CD4-positive, alpha-beta T cell (primary cell): ENCODE results near the gene OCA2. TPM values are rescaled to one million over a fixed set of nuclear protein-coding genes. Genes with fewer than 3 reads are reported as not detected.

Source experiments
- ATAC-seq: fragments of 200-7000 bp; cut with Tn5 transposase; one replicate; pipeline ENCODE4 v1.10.0; 2022; ENCODE audit warnings: mild to moderate bottlenecking; ENCODE audit not compliant: poor library complexity
- CTCF ChIA-PET: fragments of 350-600 bp; sonication (Branson Sonifier 250); formaldehyde crosslinking; loops from one replicate; lab custom pipeline; 2021; ENCODE audit warnings: antibody characterized with exemption, inconsistent platforms; lab: Charles Lee
- POLR2A ChIA-PET: fragments of 350-600 bp; sonication (Branson Sonifier 250); formaldehyde crosslinking; loops from one replicate; lab custom pipeline; 2021; ENCODE audit warnings: antibody characterized with exemption, inconsistent platforms; lab: Charles Lee
- DNase-seq, 14 experiments: peaks; one replicate each; pipeline ENCODE4 v3.0.0-alpha.2; 2013 to 2020; ENCODE audit warnings: mixed read lengths in 2 of 14
- H3K27ac ChIP-seq, 2 donors: one replicate each; pipeline versions ENCODE4 v1.5.1 to v1.7.0; 2013; ENCODE audit warnings: low read length in 2 of 2, low read depth in 1 of 2, mild to moderate bottlenecking in 1 of 2
- H3K27me3 ChIP-seq, 2 experiments: 1 replicate in 1 of 2; 2 replicates in 1 of 2; pipeline versions ENCODE4 v1.6.1 to v1.7.0; 2013; ENCODE audit warnings: low read length in 2 of 2, control low read depth in 1 of 2, mild to moderate bottlenecking in 1 of 2, moderate library complexity in 1 of 2; ENCODE audit not compliant: insufficient read depth in 2 of 2, control insufficient read depth in 1 of 2
- H3K36me3 ChIP-seq: one replicate; pipeline ENCODE4 v1.6.1; 2013; ENCODE audit warnings: low read length, control low read depth; ENCODE audit not compliant: insufficient read depth
- H3K4me1 ChIP-seq: one replicate; pipeline ENCODE4 v1.6.1; 2013; ENCODE audit warnings: low read length, control low read depth; ENCODE audit not compliant: insufficient read depth
- H3K4me3 ChIP-seq: one replicate; pipeline ENCODE4 v1.5.1; 2013; ENCODE audit warnings: mild to moderate bottlenecking, low read length, moderate library complexity
- H3K9me3 ChIP-seq, 2 experiments: 1 replicate in 1 of 2; 2 replicates in 1 of 2; pipeline versions ENCODE4 v1.6.1 to v1.7.0; 2013; ENCODE audit warnings: low read length in 2 of 2, mild to moderate bottlenecking in 2 of 2, control low read depth in 1 of 2, moderate library complexity in 1 of 2; ENCODE audit not compliant: control insufficient read depth in 1 of 2, insufficient read depth in 1 of 2
- H3K27ac Mint-ChIP-seq: one replicate; pipeline ENCODE4 v1.8.0; 2020; ENCODE audit warnings: mixed read lengths
- H3K27me3 Mint-ChIP-seq: one replicate; pipeline ENCODE4 v1.8.0; 2021; ENCODE audit warnings: mixed read lengths
- H3K36me3 Mint-ChIP-seq: one replicate; pipeline ENCODE4 v1.8.0; 2021; ENCODE audit warnings: low read depth, mixed read lengths
- H3K4me1 Mint-ChIP-seq: one replicate; pipeline ENCODE4 v1.8.0; 2021; ENCODE audit warnings: low read depth, mixed read lengths
- H3K4me3 Mint-ChIP-seq: one replicate; pipeline ENCODE4 v1.8.0; 2020; ENCODE audit warnings: mild to moderate bottlenecking, mixed read lengths
- H3K9me3 Mint-ChIP-seq: one replicate; pipeline ENCODE4 v1.8.0; 2020; ENCODE audit warnings: mixed read lengths
- CTCF ChIP-seq: fragments of 200-600 bp; IDR thresholded peaks from one replicate; pipeline ENCODE4 v1.8.0; 2022; ENCODE audit warnings: antibody characterized with exemption, mild to moderate bottlenecking
- intact Hi-C, 2 experiments: fragments of 100-400 bp; cut with DNase I in 1 of 2; cut with micrococcal nuclease in 1 of 2; formaldehyde crosslinking; loops; one replicate each; pipeline versions ENCODE4 v1.15.1 to v1.9.0; 2023 to 2025; cut with DNase I, micrococcal nuclease
- total RNA-seq, 174 experiments: library from RNA in 2 of 174; stranded (reverse) in 2 of 174; gene quantifications; one replicate each; pipeline ENCODE4 v1.2.3 and lab custom pipeline; 2021 to 2026

The OCA2 gene
- total RNA-seq, 2 experiments from 2014 or later: not detected

- no peak for TF ChIP-seq CTCF
- H3K36me3 ChIP-seq: no peaks in the 10 kb centered on the region
These were observed 302.5 kb downstream of the OCA2 start for GRCh38 chr15:27796405-27797320.

GRCh38 chr15:27792756-27793264 is 306.3 kb downstream of the OCA2 start:
- peaks cover 0 to 18% of the 10 kb centered on the region in 2 experiments for H3K9me3 ChIP-seq
- no peaks in the 10 kb centered on the region for H3K36me3 ChIP-seq
- POLR2A ChIA-PET: no interaction called here
- CTCF ChIA-PET: no interaction called here
- Mint-ChIP-seq H3K27ac (no peak overlapping the region), H3K4me3 (no peak overlapping the region), H3K9me3 (no peaks in the 10 kb centered on the region), H3K4me1 (no peaks in the 10 kb centered on the region), H3K27me3 (no peaks in the 10 kb centered on the region), H3K36me3 (no peaks in the 10 kb centered on the region)
- DNase-seq (no peak), ATAC-seq (no peak)
- H3K4me3 ChIP-seq: no peak overlapping the region
- H3K27ac ChIP-seq: no peak overlapping the region
- H3K4me1 ChIP-seq: no peaks in the 10 kb centered on the region
- intact Hi-C loops: no loop called here
- no peaks in the 10 kb centered on the region for H3K27me3 ChIP-seq
- TF ChIP-seq CTCF: no peak

More at GRCh38 chr15:27796405-27797320, 302.5 kb downstream of the OCA2 start:
- no peaks in the 10 kb centered on the region for H3K27me3 ChIP-seq
- no peak overlapping the region for H3K4me3 ChIP-seq
- Mint-ChIP-seq H3K9me3 (no peaks in the 10 kb centered on the region), H3K27ac (no peak overlapping the region), H3K36me3 (no peaks in the 10 kb centered on the region), H3K4me1 (no peaks in the 10 kb centered on the region), H3K27me3 (no peaks in the 10 kb centered on the region), H3K4me3 (no peak overlapping the region)
- intact Hi-C loops: no loop called here
- H3K4me1 ChIP-seq: no peaks in the 10 kb centered on the region
- H3K9me3 ChIP-seq: peaks cover 0 to 18% of the 10 kb centered on the region in 2 experiments
- ChIA-PET POLR2A (no interaction called here), CTCF (no interaction called here)
- no peak overlapping the region for H3K27ac ChIP-seq
- ATAC-seq: no peak
- no peak for DNase-seq

- ATAC-seq (no peak), DNase-seq (no peak)
- no peak overlapping the region for H3K27ac ChIP-seq
- Mint-ChIP-seq H3K4me1 (no peaks in the 10 kb centered on the region), H3K4me3 (no peak overlapping the region), H3K27ac (no peak overlapping the region), H3K36me3 (no peaks in the 10 kb centered on the region), H3K9me3 (no peaks in the 10 kb centered on the region), H3K27me3 (no peaks in the 10 kb centered on the region)
- intact Hi-C loops: no loop called here
- CTCF ChIA-PET: no interaction called here
- POLR2A ChIA-PET: no interaction called here
- no peak for TF ChIP-seq CTCF
- no peak overlapping the region for H3K4me3 ChIP-seq
- H3K4me1 ChIP-seq: no peaks in the 10 kb centered on the region
- H3K36me3 ChIP-seq: no peaks in the 10 kb centered on the region
- no peaks in the 10 kb centered on the region for H3K27me3 ChIP-seq
- H3K9me3 ChIP-seq: peaks cover 0 to 12% of the 10 kb centered on the region in 2 experiments
These were observed 308.8 kb downstream of the OCA2 start for GRCh38 chr15:27790270-27790669.
